Bladder microvascular endothelial cell (primary cell): ENCODE data around the gene CDKN1C. TPM values are rescaled to one million over a fixed set of nuclear protein-coding genes. Genes with fewer than 3 reads are reported as not detected.

Source experiments
- total RNA-seq: library from RNA; depleted of rRNA; stranded (reverse); fragments of >200 nt; gene quantifications from 2 replicates; pipeline ENCODE4 v1.2.3, GENCODE V29; 2014

The CDKN1C gene
- 16.0 and 62.6 TPM in 2 replicates for total RNA-seq

GRCh38 chr11:2885678-2886081 is at the start of gene CDKN1C:
Gene CDKN1C (minus strand): TSS chr11:2885775. CDS start chr11:2885456, 319 bp downstream.

GRCh38 chr11:2928605-2929530 is 43.3 kb upstream of the CDKN1C start, which contains the start of gene PHLDA2:
Gene PHLDA2 (minus strand): TSS chr11:2929420. CDS start chr11:2929364, 56 bp downstream.

Other genes with a start within 250 kb of the CDKN1C start
- gene KCNQ1OT1, start 185.8 kb downstream of the CDKN1C start, total RNA-seq, result 0.32 and 2.6 TPM in 2 replicates
- gene PHLDA2, start 43.6 kb upstream of the CDKN1C start, total RNA-seq, result 1.8 and 2.8 TPM in 2 replicates
- gene NAP1L4, start 106.6 kb upstream of the CDKN1C start, total RNA-seq, result 152 and 237 TPM in 2 replicates
- gene CARS1, start 171.6 kb upstream of the CDKN1C start, total RNA-seq, result 35.5 and 44.1 TPM in 2 replicates